22Rv1 (cell line): ENCODE results near the gene KAZN.

ENCODE experiments used
- CTCF ChIP-seq: fragments of 450-650 bp; IDR thresholded peaks from 2 replicates; pipeline ENCODE4 v1.5.1; 2017; ENCODE audit warnings: mild to moderate bottlenecking
- ZFX ChIP-seq: fragments of 450-650 bp; IDR thresholded peaks from 2 replicates; pipeline ENCODE4 v1.6.1; 2017; ENCODE audit warnings: antibody characterized with exemption, borderline replicate concordance

GRCh38 chr1:14697353-14697752 is 98.9 kb downstream of the KAZN start:
- no peak for TF ChIP-seq CTCF
- no peak for TF ChIP-seq ZFX
